Choroid plexus epithelial cell (primary cell): ENCODE results near the gene FABP3.

ENCODE experiments used
- DNase-seq: peaks from one replicate; pipeline ENCODE4 v3.0.0-alpha.2; 2010; ENCODE audit warnings: low read depth
- H3K4me3 ChIP-seq: 2 replicates; pipeline ENCODE4 v1.5.1; 2011; ENCODE audit warnings: low read depth, mild to moderate bottlenecking, control low read depth, low read length, moderate library complexity
- CTCF ChIP-seq: conservative IDR thresholded peaks from 2 replicates; pipeline ENCODE4 v1.5.1; 2011; ENCODE audit warnings: low read depth, mild to moderate bottlenecking, control low read depth, inconsistent platforms, low read length, moderate library complexity

FABP3 gene

GRCh38 chr1:31364561-31365250 lies 8.2 kb downstream of the FABP3 start:
- no peak for DNase-seq
- TF ChIP-seq CTCF: no peak
- H3K4me3 ChIP-seq: no peak overlapping the region

- TF ChIP-seq CTCF: no peak
- H3K4me3 ChIP-seq: no peak overlapping the region
- DNase-seq: no peak
These were observed 10.8 kb downstream of the FABP3 start for GRCh38 chr1:31362032-31362431.

GRCh38 chr1:31361607-31362006 lies 11.3 kb downstream of the FABP3 start:
- TF ChIP-seq CTCF: no peak
- DNase-seq: no peak
- H3K4me3 ChIP-seq: no peak overlapping the region

GRCh38 chr1:31356427-31356826 lies 16.4 kb downstream of the FABP3 start:
- TF ChIP-seq CTCF: no peak
- H3K4me3 ChIP-seq: no peak overlapping the region

GRCh38 chr1:31354283-31354682 lies 18.6 kb downstream of the FABP3 start:
- DNase-seq: peak; percentile 78
- no peak for TF ChIP-seq CTCF
- H3K4me3 ChIP-seq: no peak overlapping the region

More at GRCh38 chr1:31356427-31356826, 16.4 kb downstream of the FABP3 start:
- DNase-seq: no peak

GRCh38 chr1:31348449-31348848 lies 24.4 kb downstream of the FABP3 start:
- TF ChIP-seq CTCF: no peak
- no peak for DNase-seq
- H3K4me3 ChIP-seq: no peak overlapping the region

- TF ChIP-seq CTCF: no peak
- no peak for DNase-seq
- no peak overlapping the region for H3K4me3 ChIP-seq
These were observed 26.1 kb downstream of the FABP3 start for GRCh38 chr1:31346785-31347184.
